NCI-H1930 (cell line): Measurements from ENCODE around the gene SYT10.
"Not testable (repeated sequence)": the region's sequence is repeated elsewhere in the genome, so short reads cannot be mapped to it uniquely, and the experiment has no call there.

Source experiments
- DNase-seq, 2 experiments: peaks; one replicate each; lab custom pipeline; 2025; lab: John Stamatoyannopoulos, UW

SYT10 gene

GRCh38 chr12:33439587-33440011, at the start of gene SYT10:
SYT10 (minus strand) TSS chr12:33439819; CDS start chr12:33439522, 297 bp downstream.
- DNase-seq, result peak; percentile 47 to 62

- DNase-seq, result no peak
Measured at GRCh38 chr12:33488036-33488435, 48.4 kb upstream of the SYT10 start.

- DNase-seq, result no peak
Measured at GRCh38 chr12:33486058-33486457, 46.4 kb upstream of the SYT10 start.

GRCh38 chr12:33484161-33484560, 44.5 kb upstream of the SYT10 start:
- no peak for DNase-seq

- no peak for DNase-seq
Measured at GRCh38 chr12:33480366-33480765, 40.7 kb upstream of the SYT10 start.

- no peak for DNase-seq
Measured at GRCh38 chr12:33476058-33476457, 36.4 kb upstream of the SYT10 start.

GRCh38 chr12:33472299-33472698, 32.7 kb upstream of the SYT10 start:
- no peak for DNase-seq

GRCh38 chr12:33455096-33455495, 15.5 kb upstream of the SYT10 start:
- DNase-seq, result no peak

GRCh38 chr12:33450480-33450879, 10.9 kb upstream of the SYT10 start:
- DNase-seq, result no peak

- DNase-seq, result no peak
Measured at GRCh38 chr12:33440477-33440876, 858 bp upstream of the SYT10 start.

- peak in 1 of 2 experiments; percentile 22 for DNase-seq
Measured at GRCh38 chr12:33438851-33439586, 600 bp downstream of the SYT10 start.

GRCh38 chr12:33438025-33438772, 1.4 kb downstream of the SYT10 start:
- no peak for DNase-seq

GRCh38 chr12:33437598-33437997, 2.0 kb downstream of the SYT10 start:
- no peak for DNase-seq

- no peak for DNase-seq
Measured at GRCh38 chr12:33432992-33433391, 6.6 kb downstream of the SYT10 start.

GRCh38 chr12:33431648-33432047, 8.0 kb downstream of the SYT10 start:
- no peak for DNase-seq

GRCh38 chr12:33429468-33429867, 10.2 kb downstream of the SYT10 start:
- no peak for DNase-seq

- no peak for DNase-seq
Measured at GRCh38 chr12:33427071-33427470, 12.5 kb downstream of the SYT10 start.

- DNase-seq, result no peak
Measured at GRCh38 chr12:33423706-33424105, 15.9 kb downstream of the SYT10 start.

- DNase-seq, result not testable (repeated sequence)
Measured at GRCh38 chr12:33412410-33412809, 27.2 kb downstream of the SYT10 start.

- no peak for DNase-seq
Measured at GRCh38 chr12:33383503-33383902, 56.1 kb downstream of the SYT10 start.

- no peak for DNase-seq
Measured at GRCh38 chr12:33376153-33376552, 63.5 kb downstream of the SYT10 start.

- no peak for DNase-seq
Measured at GRCh38 chr12:33370318-33370717, 69.3 kb downstream of the SYT10 start.

- no peak for DNase-seq
Measured at GRCh38 chr12:33357181-33357580, 82.4 kb downstream of the SYT10 start.
